Right lung (tissue), 5 donors: Measurements from ENCODE around the gene VSIG10L2. TPM values are rescaled to one million over a fixed set of nuclear protein-coding genes. Genes with fewer than 3 reads are reported as not detected.

ENCODE experiments used
- polyA plus RNA-seq, 5 donors: library from polyadenylated mRNA; unstranded; fragments of 120-200 nt; gene quantifications; one replicate each; pipeline versions ENCODE4 v1.2.1 to v1.2.3, GENCODE V29; 2013; ENCODE audit warnings: inconsistent platforms in 1 of 5, low replicate concordance in 1 of 5; ENCODE audit not compliant: insufficient read length in 5 of 5, insufficient read depth in 1 of 5

VSIG10L2 gene
- polyA plus RNA-seq, 5 donors, result not detected

Other genes starting within 250 kb of the VSIG10L2 start
- gene PATE1, start 199.8 kb upstream of the VSIG10L2 start, polyA plus RNA-seq, result under 1 TPM in 2 of 5 donors, not detected in 3; 0.14 to 0.19 TPM
- under 1 TPM in 4 of 5 donors, not detected in 1; 0.14 to 0.36 (median 0.18) TPM for gene PATE2, start 167.2 kb upstream of the VSIG10L2 start, polyA plus RNA-seq
- gene PATE3, start 157.9 kb upstream of the VSIG10L2 start, polyA plus RNA-seq, result not detected
- gene PATE4, start 112.7 kb upstream of the VSIG10L2 start, polyA plus RNA-seq, result under 1 TPM in 3 of 5 donors, not detected in 2; 0.09 to 0.26 (median 0.16) TPM
- gene HYLS1, start 58.4 kb upstream of the VSIG10L2 start, polyA plus RNA-seq, result 10 to 100 TPM in 4 of 5 donors, 1 to 10 TPM in 1; 8.8 to 17.9 (median 10.7) TPM
- gene PUS3, start 42.8 kb upstream of the VSIG10L2 start, polyA plus RNA-seq, result 10 to 100 TPM; 13.9 to 21.2 (median 17.7) TPM
- gene DDX25, start 41.5 kb upstream of the VSIG10L2 start, polyA plus RNA-seq, result 1 to 10 TPM in 4 of 5 donors, under 1 TPM in 1; 0.94 to 2.6 (median 2.0) TPM
- 10 to 100 TPM in 3 of 5 donors, 1 to 10 TPM in 2; 8.2 to 13.6 (median 10.4) TPM for gene CDON, start 116.8 kb downstream of the VSIG10L2 start, polyA plus RNA-seq